ENCODE data around the gene PCBP3. TPM values are rescaled to one million over a fixed set of nuclear protein-coding genes. Genes with fewer than 3 reads are reported as not detected.

The PCBP3 gene
- total and polyA plus RNA-seq, 2 donors (not counting 3 experiments of a cell fraction or from before 2014, with no cell fraction given), result 0.06 to 1.1 TPM

DNA sequence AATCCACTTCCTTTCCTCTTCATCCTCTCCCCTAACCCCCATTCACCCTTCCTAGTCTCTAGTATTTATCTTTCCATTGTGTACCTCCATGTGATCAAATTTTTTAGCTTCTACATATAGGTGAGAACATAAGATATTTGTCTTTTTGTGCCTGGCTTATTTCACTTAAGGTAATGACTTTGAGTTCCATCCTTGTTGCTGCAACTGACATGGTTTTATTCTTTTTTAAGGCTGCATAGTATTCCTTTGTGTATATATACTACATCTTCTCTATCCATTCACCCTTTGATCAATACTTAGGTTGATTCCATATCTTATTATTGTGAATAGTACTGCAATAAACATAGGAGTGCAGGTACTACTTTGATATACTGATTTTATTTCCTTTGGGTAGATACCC is 128.7 kb downstream of the PCBP3 start:
- BruUV-seq (replicated peaks), result no TSS peak
- no peaks in the 10 kb centered on the region for H3K36me3 ChIP-seq (ENCODE audit: control insufficient read depth in 2 of 2, extremely low read depth in 1 of 2, insufficient read depth in 2 of 2, low read length in 2 of 2)
- no peak overlapping the region for H2AFZ ChIP-seq (ENCODE audit: low read depth, low read length)
- no peaks in the 10 kb centered on the region for H3K79me2 ChIP-seq (ENCODE audit: control insufficient read depth, insufficient read depth, low read length)
- DNase-seq (ENCODE audit: low read depth, low spot score) (no peak), FAIRE-seq (no peak)
- TF ChIP-seq JUN (IDR thresholded peaks at IDR 0.05; ENCODE audit: borderline replicate concordance, insufficient read depth, insufficient read length, low read depth), result no peak
- TF ChIP-seq, protein P1, sequence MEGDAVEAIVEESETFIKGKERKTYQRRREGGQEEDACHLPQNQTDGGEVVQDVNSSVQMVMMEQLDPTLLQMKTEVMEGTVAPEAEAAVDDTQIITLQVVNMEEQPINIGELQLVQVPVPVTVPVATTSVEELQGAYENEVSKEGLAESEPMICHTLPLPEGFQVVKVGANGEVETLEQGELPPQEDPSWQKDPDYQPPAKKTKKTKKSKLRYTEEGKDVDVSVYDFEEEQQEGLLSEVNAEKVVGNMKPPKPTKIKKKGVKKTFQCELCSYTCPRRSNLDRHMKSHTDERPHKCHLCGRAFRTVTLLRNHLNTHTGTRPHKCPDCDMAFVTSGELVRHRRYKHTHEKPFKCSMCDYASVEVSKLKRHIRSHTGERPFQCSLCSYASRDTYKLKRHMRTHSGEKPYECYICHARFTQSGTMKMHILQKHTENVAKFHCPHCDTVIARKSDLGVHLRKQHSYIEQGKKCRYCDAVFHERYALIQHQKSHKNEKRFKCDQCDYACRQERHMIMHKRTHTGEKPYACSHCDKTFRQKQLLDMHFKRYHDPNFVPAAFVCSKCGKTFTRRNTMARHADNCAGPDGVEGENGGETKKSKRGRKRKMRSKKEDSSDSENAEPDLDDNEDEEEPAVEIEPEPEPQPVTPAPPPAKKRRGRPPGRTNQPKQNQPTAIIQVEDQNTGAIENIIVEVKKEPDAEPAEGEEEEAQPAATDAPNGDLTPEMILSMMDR (IDR thresholded peaks at IDR 0.05; ENCODE audit: extremely low read depth in 1 of 2, insufficient read depth in 1 of 2, low read depth in 1 of 2, low read length in 2 of 2), result no peak
- TF ChIP-seq POLR2A (IDR thresholded peaks at IDR 0.05; ENCODE audit: low read depth, low read length), result no peak
- TF ChIP-seq, protein P2, sequence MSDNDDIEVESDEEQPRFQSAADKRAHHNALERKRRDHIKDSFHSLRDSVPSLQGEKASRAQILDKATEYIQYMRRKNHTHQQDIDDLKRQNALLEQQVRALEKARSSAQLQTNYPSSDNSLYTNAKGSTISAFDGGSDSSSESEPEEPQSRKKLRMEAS (IDR thresholded peaks at IDR 0.05; ENCODE audit: insufficient read depth, insufficient read length), result no peak
- TF ChIP-seq EZH2 (IDR thresholded peaks at IDR 0.05; ENCODE audit: borderline replicate concordance, low read depth, low read length, severe bottlenecking), result no peak
- no peak for TF ChIP-seq GATA2 (IDR thresholded peaks at IDR 0.05; ENCODE audit: insufficient read depth, insufficient read length, low read depth, low read length)
- no peak for TF ChIP-seq FOS (IDR thresholded peaks at IDR 0.05; ENCODE audit: borderline replicate concordance, insufficient read depth, low read length)
- no peak for TF ChIP-seq POLR2AphosphoS5 (IDR thresholded peaks at IDR 0.05; ENCODE audit: insufficient read depth, low read depth, low read length)
- TF ChIP-seq MYC (IDR thresholded peaks at IDR 0.05; ENCODE audit: low read depth, low read length), result no peak
- no peaks in the 10 kb centered on the region for H3K9me1 ChIP-seq (replicated peaks; ENCODE audit: control insufficient read depth, extremely low read depth, insufficient read depth, low read length)
- no peak overlapping the region for H3K27ac ChIP-seq (ENCODE audit: insufficient read depth, low read depth, low read length)
- H3K4me2 ChIP-seq (ENCODE audit: insufficient read depth, low read length), result no peak overlapping the region
- intact Hi-C loops (cut with micrococcal nuclease) (no loop called here), dilution Hi-C loops (cut with MboI; ENCODE audit: extremely low pct_ligation_motif_present, low sequenced_read_pairs) (no loop called here)
- H3K4me1 ChIP-seq (ENCODE audit: control insufficient read depth, extremely low read depth, insufficient read depth, low read length), result no peaks in the 10 kb centered on the region
- no peaks in the 10 kb centered on the region for H4K20me1 ChIP-seq (replicated peaks; ENCODE audit: control insufficient read depth, extremely low read depth, insufficient read depth, low read length)
- H3K27me3 ChIP-seq (ENCODE audit: control insufficient read depth in 2 of 2, insufficient read depth in 2 of 2, low read length in 2 of 2), result peaks cover 2% of the 10 kb centered on the region in 2 experiments
- H3K9me3 ChIP-seq (replicated peaks; ENCODE audit: control insufficient read depth, insufficient read depth, low read length), result no peaks in the 10 kb centered on the region
- ChIA-PET POLR2A (no interaction called here), CTCF (no interaction called here)
- no peak overlapping the region for H3K9ac ChIP-seq (replicated peaks; ENCODE audit: extremely low read depth, insufficient read depth, low read length)
- H3K4me3 ChIP-seq (replicated peaks in 1 of 3; ENCODE audit: insufficient read depth in 1 of 3, low read depth in 1 of 3, low read length in 3 of 3), result no peak overlapping the region

Measured in endothelial cell of umbilical vein (primary cell).